Hepatocyte (in vitro differentiated cells): Measurements from ENCODE around the gene HNRNPUL1. TPM values are rescaled to one million over a fixed set of nuclear protein-coding genes. Genes with fewer than 3 reads are reported as not detected.
A peak's percentile ranks its signal among the peaks of the same experiment; 100 is the strongest.

Source experiments
- DNase-seq: peaks from one replicate; pipeline ENCODE4 v3.0.0-alpha.2; 2016; ENCODE audit warnings: low spot score
- H2AFZ ChIP-seq: fragments of 200-600 bp; sonication (generic); 2 replicates; pipeline ENCODE4 v1.6.0; 2016; ENCODE audit warnings: antibody characterized with exemption, mild to moderate bottlenecking
- H3K27ac ChIP-seq: fragments of 200-600 bp; sonication (generic); 2 replicates; pipeline ENCODE4 v1.5.1; 2016; ENCODE audit warnings: mild to moderate bottlenecking
- H3K27me3 ChIP-seq: fragments of 200-600 bp; sonication (generic); 2 replicates; pipeline ENCODE4 v1.6.1; 2016
- H3K36me3 ChIP-seq: fragments of 200-600 bp; sonication (generic); replicated peaks from 2 replicates; pipeline ENCODE4 v1.5.1; 2016; ENCODE audit warnings: low read depth; ENCODE audit not compliant: insufficient read depth
- H3K4me1 ChIP-seq: fragments of 200-600 bp; sonication (generic); 2 replicates; pipeline ENCODE4 v1.5.1; 2016; ENCODE audit warnings: mild to moderate bottlenecking, moderate library complexity; ENCODE audit not compliant: insufficient read depth
- H3K4me2 ChIP-seq: fragments of 200-600 bp; sonication (generic); 2 replicates; pipeline ENCODE4 v1.6.0; 2016
- H3K4me3 ChIP-seq: fragments of 200-600 bp; sonication (generic); 2 replicates; pipeline ENCODE4 v1.5.1; 2016; ENCODE audit warnings: mild to moderate bottlenecking
- H3K79me2 ChIP-seq: fragments of 200-600 bp; sonication (generic); 2 replicates; pipeline ENCODE4 v1.6.0; 2017; ENCODE audit warnings: mild to moderate bottlenecking
- H3K9me2 ChIP-seq: fragments of 200-600 bp; sonication (generic); replicated peaks from 2 replicates; pipeline ENCODE4 v1.6.0; 2017; ENCODE audit warnings: mild to moderate bottlenecking; ENCODE audit not compliant: insufficient read depth
- H3K9me3 ChIP-seq: fragments of 200-600 bp; sonication (generic); 2 replicates; pipeline ENCODE4 v1.5.1; 2016; ENCODE audit warnings: low read depth, mild to moderate bottlenecking
- H4K20me1 ChIP-seq: fragments of 200-600 bp; sonication (generic); 2 replicates; pipeline ENCODE4 v1.6.0; 2016; ENCODE audit warnings: mild to moderate bottlenecking; ENCODE audit not compliant: insufficient read depth, poor library complexity, severe bottlenecking
- CTCF ChIP-seq: fragments of 200-600 bp; sonication (generic); IDR thresholded peaks from 2 replicates; pipeline ENCODE4 v1.5.1; 2016; ENCODE audit warnings: antibody characterized with exemption, mild to moderate bottlenecking; ENCODE audit not compliant: poor library complexity
- EZH2 ChIP-seq: fragments of 200-600 bp; sonication (generic); IDR thresholded peaks from 2 replicates; pipeline ENCODE4 v1.6.1; 2016; ENCODE audit warnings: antibody characterized with exemption, mild to moderate bottlenecking, borderline replicate concordance
- EZH2phosphoT487 ChIP-seq: fragments of 200-600 bp; sonication (generic); IDR thresholded peaks from one replicate; pipeline ENCODE4 v1.6.1; 2018; ENCODE audit warnings: antibody characterized with exemption, mild to moderate bottlenecking, low read depth, moderate library complexity; ENCODE audit not compliant: unreplicated experiment, severe bottlenecking
- WGBS: methylation state at CpG from one replicate; pipeline ENCODE4 v1.1.6; 2016; ENCODE audit warnings: low lambda C conversion rate; ENCODE audit errors: missing lambda C conversion rate; 5-methylcytosine and 5-hydroxymethylcytosine counted together
- polyA plus RNA-seq: library from polyadenylated mRNA; unstranded; fragments of >200 nt; fragmentation: Nextera tagmentation; extraction: Ambion mirVana; gene quantifications from 2 replicates; pipeline ENCODE4 v1.2.1, GENCODE V29; 2016
- total RNA-seq: library from RNA; depleted of rRNA; stranded (reverse); fragments of >200 nt; gene quantifications from 2 replicates; pipeline ENCODE4 v1.2.3, GENCODE V29; 2014

HNRNPUL1 gene
- total and polyA plus RNA-seq, 2 experiments from 2014 or later, result 98.5 to 115 TPM

- Histone ChIP-seq H3K4me3 (no peak overlapping the region), H3K9me2 (no peaks in the 10 kb centered on the region), H3K4me2 (no peak overlapping the region), H4K20me1 (no peaks in the 10 kb centered on the region), H3K27ac (no peak overlapping the region), H3K36me3 (no peaks in the 10 kb centered on the region), H3K79me2 (no peaks in the 10 kb centered on the region), H3K9me3 (no peaks in the 10 kb centered on the region), H2AFZ (no peak overlapping the region), H3K27me3 (no peaks in the 10 kb centered on the region), H3K4me1 (peaks cover 45% of the 10 kb centered on the region)
- WGBS, result 95% methylated on average over 4 of the region's 4 CpGs
- TF ChIP-seq EZH2phosphoT487 (no peak), CTCF (no peak), EZH2 (no peak)
- no peak for DNase-seq
These were observed 56.4 kb downstream of the HNRNPUL1 start for GRCh38 chr19:41320568-41320967.

- 89% methylated on average over 7 of the region's 7 CpGs for WGBS
- Histone ChIP-seq H3K9me3 (no peaks in the 10 kb centered on the region), H4K20me1 (no peaks in the 10 kb centered on the region), H2AFZ (no peak overlapping the region), H3K79me2 (no peaks in the 10 kb centered on the region), H3K9me2 (no peaks in the 10 kb centered on the region), H3K27me3 (no peaks in the 10 kb centered on the region), H3K4me3 (no peak overlapping the region), H3K4me2 (no peak overlapping the region), H3K27ac (peak overlapping the region; percentile 100), H3K36me3 (no peaks in the 10 kb centered on the region), H3K4me1 (peaks cover 52% of the 10 kb centered on the region)
- TF ChIP-seq CTCF, result no peak
- TF ChIP-seq EZH2phosphoT487, result no peak
- no peak for TF ChIP-seq EZH2
- no peak for DNase-seq
These were observed 57.0 kb downstream of the HNRNPUL1 start for GRCh38 chr19:41321204-41321599.

GRCh38 chr19:41321600-41322270 is 57.6 kb downstream of the HNRNPUL1 start:
- Histone ChIP-seq H2AFZ (no peak overlapping the region), H3K4me3 (no peak overlapping the region), H3K4me2 (no peak overlapping the region), H4K20me1 (no peaks in the 10 kb centered on the region), H3K4me1 (peaks cover 57% of the 10 kb centered on the region), H3K27me3 (no peaks in the 10 kb centered on the region), H3K27ac (peak overlapping the region; percentile 100), H3K9me2 (no peaks in the 10 kb centered on the region), H3K79me2 (no peaks in the 10 kb centered on the region), H3K9me3 (no peaks in the 10 kb centered on the region), H3K36me3 (no peaks in the 10 kb centered on the region)
- peak; percentile 50 for TF ChIP-seq CTCF
- TF ChIP-seq EZH2, result no peak
- whole genome bisulfite sequencing, result 51% methylated on average over 10 of the region's 10 CpGs
- DNase-seq, result peak; percentile 60
